ENCODE data around the gene PRRT2.
A peak's percentile ranks its signal among the peaks of the same experiment; 100 is the strongest.
"Not testable (repeated sequence)": the region's sequence is repeated elsewhere in the genome, so short reads cannot be mapped to it uniquely, and the experiment has no call there.

The PRRT2 gene

GRCh38 chr16:29811896-29812665 lies at the start of gene PRRT2:
Gene PRRT2 (plus strand): TSS chr16:29812193. CDS start chr16:29813055, 862 bp downstream.
- DNase-seq: peak; percentile 57

GRCh38 chr16:29763326-29763725 lies 48.7 kb upstream of the PRRT2 start:
- no peak for DNase-seq

GRCh38 chr16:29765167-29766032 lies 46.6 kb upstream of the PRRT2 start:
- no peak for DNase-seq

GRCh38 chr16:29766571-29766970 lies 45.4 kb upstream of the PRRT2 start:
- DNase-seq: no peak

- DNase-seq: no peak
Observed at GRCh38 chr16:29767062-29767461, 44.9 kb upstream of the PRRT2 start.

- no peak for DNase-seq
Observed at GRCh38 chr16:29769507-29769906, 42.5 kb upstream of the PRRT2 start.

- no peak for DNase-seq
Observed at GRCh38 chr16:29770250-29770929, 41.6 kb upstream of the PRRT2 start.

GRCh38 chr16:29772330-29772729 lies 39.7 kb upstream of the PRRT2 start:
- DNase-seq: peak; percentile 33

GRCh38 chr16:29774730-29775129 lies 37.3 kb upstream of the PRRT2 start:
- no peak for DNase-seq

- no peak for DNase-seq
Observed at GRCh38 chr16:29775742-29776408, 36.1 kb upstream of the PRRT2 start.

GRCh38 chr16:29777576-29778350 lies 34.2 kb upstream of the PRRT2 start, which contains the start of gene ZG16:
Gene ZG16 (plus strand): TSS chr16:29778256. CDS start chr16:29779267, 1,011 bp downstream.
- DNase-seq: no peak

GRCh38 chr16:29779474-29779873 lies 32.5 kb upstream of the PRRT2 start:
- no peak for DNase-seq

- DNase-seq: not testable (repeated sequence)
Observed at GRCh38 chr16:29783094-29783953, 28.7 kb upstream of the PRRT2 start.

GRCh38 chr16:29784157-29784556 lies 27.8 kb upstream of the PRRT2 start:
- DNase-seq: no peak

- DNase-seq: peak; percentile 84
Observed at GRCh38 chr16:29784901-29785500, 27.0 kb upstream of the PRRT2 start.

GRCh38 chr16:29787155-29787554 lies 24.8 kb upstream of the PRRT2 start:
- not testable (repeated sequence) for DNase-seq

GRCh38 chr16:29789775-29790182 lies 22.2 kb upstream of the PRRT2 start:
- no peak for DNase-seq

GRCh38 chr16:29790183-29790948 lies 21.6 kb upstream of the PRRT2 start, which contains the start of gene KIF22:
Gene KIF22 (plus strand): TSS chr16:29790751. CDS start chr16:29790760, 9 bp downstream.
- peak; percentile 99 for DNase-seq

Data from hematopoietic multipotent progenitor cell treated with erythropoietin and hydrocortisone succinate and interleukin-3 and kit ligand, for 6 days (in vitro differentiated cells).